ENCODE data around the gene HERC4. TPM values are rescaled to one million over a fixed set of nuclear protein-coding genes. Genes with fewer than 3 reads are reported as not detected.
A peak's percentile ranks its signal among the peaks of the same experiment; 100 is the strongest.

HERC4 gene
- total and polyA plus RNA-seq, 4 donors: 7.3 to 53.2 (median 16.0) TPM

GRCh38 chr10:68112837-68113236 is 37.8 kb upstream of the HERC4 start:
- 42% methylated on average over 1 of the region's 1 CpG for WGBS
- Histone ChIP-seq H3K4me3 (ENCODE audit: low read depth in 1 of 3, low read length in 3 of 3) (no peak overlapping the region), H3K27ac (ENCODE audit: low read depth in 1 of 2, low read length in 2 of 2) (peak overlapping the region in 1 of 2 donors; percentile 46), H3K9ac (ENCODE audit: low read depth in 1 of 2, low read length in 2 of 2) (no peak overlapping the region), H3K4me1 (ENCODE audit: control insufficient read depth in 4 of 4, insufficient read depth in 4 of 4, low read length in 3 of 4) (peaks cover 2 to 15% (median 8%) of the 10 kb centered on the region in 4 donors), H3K36me3 (ENCODE audit: control insufficient read depth in 4 of 4, insufficient read depth in 3 of 4, low read depth in 1 of 4, low read length in 3 of 4) (no peaks in the 10 kb centered on the region), H3K9me3 (ENCODE audit: control insufficient read depth in 4 of 4, low read length in 3 of 4) (no peaks in the 10 kb centered on the region), H3K27me3 (ENCODE audit: control insufficient read depth in 4 of 4, insufficient read depth in 4 of 4, low read length in 3 of 4) (no peaks in the 10 kb centered on the region)
- TF ChIP-seq HNF4A (conservative IDR thresholded peaks at IDR 0.05): peak; percentile 91 to 93
- TF ChIP-seq REST (IDR thresholded peaks at IDR 0.05): peak; percentile 51
- TF ChIP-seq JUND (IDR thresholded peaks at IDR 0.05): peak; percentile 61 to 67
- TF ChIP-seq RXRA (IDR thresholded peaks at IDR 0.05): peak; percentile 62
- TF ChIP-seq, protein P1, sequence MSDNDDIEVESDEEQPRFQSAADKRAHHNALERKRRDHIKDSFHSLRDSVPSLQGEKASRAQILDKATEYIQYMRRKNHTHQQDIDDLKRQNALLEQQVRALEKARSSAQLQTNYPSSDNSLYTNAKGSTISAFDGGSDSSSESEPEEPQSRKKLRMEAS (IDR thresholded peaks at IDR 0.05): peak; percentile 34
- no peak for TF ChIP-seq GABPA (IDR thresholded peaks at IDR 0.05 in 1 of 2, conservative IDR thresholded peaks at IDR 0.05 in 1 of 2)
- no peak for TF ChIP-seq TAF1 (conservative IDR thresholded peaks at IDR 0.05)
- TF ChIP-seq FOXA1 (IDR thresholded peaks at IDR 0.05): no peak
- peak; percentile 19 for TF ChIP-seq FOXA2 (IDR thresholded peaks at IDR 0.05)
- peak; percentile 68 for TF ChIP-seq HNF4G (IDR thresholded peaks at IDR 0.05)
- TF ChIP-seq EGR1 (IDR thresholded peaks at IDR 0.05; ENCODE audit: low read depth in 2 of 2): no peak
- TF ChIP-seq ATF3 (IDR thresholded peaks at IDR 0.05): peak; percentile 33
- peak; percentile 40 for TF ChIP-seq YY1 (IDR thresholded peaks at IDR 0.05)
- TF ChIP-seq, protein P2, sequence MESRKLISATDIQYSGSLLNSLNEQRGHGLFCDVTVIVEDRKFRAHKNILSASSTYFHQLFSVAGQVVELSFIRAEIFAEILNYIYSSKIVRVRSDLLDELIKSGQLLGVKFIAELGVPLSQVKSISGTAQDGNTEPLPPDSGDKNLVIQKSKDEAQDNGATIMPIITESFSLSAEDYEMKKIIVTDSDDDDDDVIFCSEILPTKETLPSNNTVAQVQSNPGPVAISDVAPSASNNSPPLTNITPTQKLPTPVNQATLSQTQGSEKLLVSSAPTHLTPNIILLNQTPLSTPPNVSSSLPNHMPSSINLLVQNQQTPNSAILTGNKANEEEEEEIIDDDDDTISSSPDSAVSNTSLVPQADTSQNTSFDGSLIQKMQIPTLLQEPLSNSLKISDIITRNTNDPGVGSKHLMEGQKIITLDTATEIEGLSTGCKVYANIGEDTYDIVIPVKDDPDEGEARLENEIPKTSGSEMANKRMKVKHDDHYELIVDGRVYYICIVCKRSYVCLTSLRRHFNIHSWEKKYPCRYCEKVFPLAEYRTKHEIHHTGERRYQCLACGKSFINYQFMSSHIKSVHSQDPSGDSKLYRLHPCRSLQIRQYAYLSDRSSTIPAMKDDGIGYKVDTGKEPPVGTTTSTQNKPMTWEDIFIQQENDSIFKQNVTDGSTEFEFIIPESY (IDR thresholded peaks at IDR 0.05): no peak
- peak; percentile 96 for TF ChIP-seq SP1 (IDR thresholded peaks at IDR 0.05)
- peak; percentile 51 for TF ChIP-seq NR2F2 (IDR thresholded peaks at IDR 0.05)
- TF ChIP-seq, protein P3, sequence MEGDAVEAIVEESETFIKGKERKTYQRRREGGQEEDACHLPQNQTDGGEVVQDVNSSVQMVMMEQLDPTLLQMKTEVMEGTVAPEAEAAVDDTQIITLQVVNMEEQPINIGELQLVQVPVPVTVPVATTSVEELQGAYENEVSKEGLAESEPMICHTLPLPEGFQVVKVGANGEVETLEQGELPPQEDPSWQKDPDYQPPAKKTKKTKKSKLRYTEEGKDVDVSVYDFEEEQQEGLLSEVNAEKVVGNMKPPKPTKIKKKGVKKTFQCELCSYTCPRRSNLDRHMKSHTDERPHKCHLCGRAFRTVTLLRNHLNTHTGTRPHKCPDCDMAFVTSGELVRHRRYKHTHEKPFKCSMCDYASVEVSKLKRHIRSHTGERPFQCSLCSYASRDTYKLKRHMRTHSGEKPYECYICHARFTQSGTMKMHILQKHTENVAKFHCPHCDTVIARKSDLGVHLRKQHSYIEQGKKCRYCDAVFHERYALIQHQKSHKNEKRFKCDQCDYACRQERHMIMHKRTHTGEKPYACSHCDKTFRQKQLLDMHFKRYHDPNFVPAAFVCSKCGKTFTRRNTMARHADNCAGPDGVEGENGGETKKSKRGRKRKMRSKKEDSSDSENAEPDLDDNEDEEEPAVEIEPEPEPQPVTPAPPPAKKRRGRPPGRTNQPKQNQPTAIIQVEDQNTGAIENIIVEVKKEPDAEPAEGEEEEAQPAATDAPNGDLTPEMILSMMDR (IDR thresholded peaks at IDR 0.05; ENCODE audit: low read depth, low read length, missing input control): no peak
- peak in 1 of 2 donors; percentile 15 for TF ChIP-seq RAD21 (IDR thresholded peaks at IDR 0.05)
- no peak for DNase-seq (ENCODE audit: low spot score)
